ENCODE measurements around the gene FER.

GRCh38 chr5:109160468-109160867 is 412.8 kb downstream of the FER start:
- no peak for TF ChIP-seq CTCF (optimal IDR thresholded peaks at IDR 0.05 in 1 of 3, IDR thresholded peaks at IDR 0.05 in 1 of 3, conservative IDR thresholded peaks at IDR 0.05 in 1 of 3; ENCODE audit: extremely low read depth in 1 of 3, insufficient read depth in 2 of 3, low read length in 3 of 3)
- no peak for TF ChIP-seq EZH2 (IDR thresholded peaks at IDR 0.05; ENCODE audit: low read length)

All from keratinocyte (primary cell).